GM19240 (cell line): Measurements from ENCODE around the gene ELK1.
"Not testable (repeated sequence)": the region's sequence is repeated elsewhere in the genome, so short reads cannot be mapped to it uniquely, and the experiment has no call there.

Source experiments
- DNase-seq: peaks from one replicate; pipeline ENCODE4 v3.0.0; 2011; ENCODE audit warnings: low spot score; ENCODE audit not compliant: insufficient read length

The ELK1 gene

DNA sequence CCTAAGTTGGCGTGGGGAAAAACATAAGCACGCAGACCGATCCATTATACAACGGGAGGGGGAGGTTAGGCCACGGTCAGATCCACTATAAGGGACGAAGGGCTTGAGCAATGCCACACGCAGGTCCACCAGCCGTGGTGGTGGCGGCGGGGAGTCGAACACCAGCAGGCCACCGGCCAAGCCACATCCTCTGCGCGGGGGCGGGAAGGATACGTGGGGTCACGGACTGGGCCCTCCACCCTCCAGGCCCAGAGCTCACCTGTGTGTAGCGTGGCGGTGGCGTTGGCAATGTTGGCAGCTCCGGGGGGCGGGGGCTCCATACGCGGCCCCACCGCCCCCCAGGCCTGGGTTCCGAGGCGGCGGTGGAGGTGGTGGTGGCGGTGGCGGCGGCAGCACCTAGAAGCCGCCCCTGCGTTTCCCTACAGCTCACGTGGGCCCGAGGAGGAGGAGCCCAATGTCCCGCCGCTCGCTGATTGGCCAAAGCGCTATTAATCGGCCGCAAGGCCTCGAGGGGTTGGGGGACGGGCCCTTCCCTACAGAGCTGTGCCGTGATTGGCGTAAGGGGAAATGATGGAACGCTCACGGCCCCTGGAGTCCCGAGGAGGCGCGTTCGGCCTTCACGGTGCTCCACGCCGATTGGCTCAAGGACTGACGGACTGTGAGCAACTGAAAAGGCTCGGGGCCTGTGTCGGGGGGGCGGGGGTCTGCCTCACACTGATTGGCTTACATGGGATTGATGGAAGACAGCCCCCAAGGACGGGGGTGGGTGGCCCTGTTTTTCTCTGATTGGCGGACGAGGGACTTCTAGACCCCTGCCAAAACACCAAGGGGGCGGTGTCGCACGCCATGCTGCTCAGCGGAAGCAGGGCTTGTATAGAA is at the start of gene ELK1:
Gene ELK1 (minus strand): TSS at position 400 of the 879 bp plus-strand sequence. CDS start 9,122 bp downstream, outside the sequence.
- peak; percentile 42 for DNase-seq

GRCh38 chrX:47697181-47697580 is 46.8 kb upstream of the ELK1 start:
- no peak for DNase-seq

- no peak for DNase-seq
Observed at GRCh38 chrX:47690175-47690574, 39.8 kb upstream of the ELK1 start.

DNA sequence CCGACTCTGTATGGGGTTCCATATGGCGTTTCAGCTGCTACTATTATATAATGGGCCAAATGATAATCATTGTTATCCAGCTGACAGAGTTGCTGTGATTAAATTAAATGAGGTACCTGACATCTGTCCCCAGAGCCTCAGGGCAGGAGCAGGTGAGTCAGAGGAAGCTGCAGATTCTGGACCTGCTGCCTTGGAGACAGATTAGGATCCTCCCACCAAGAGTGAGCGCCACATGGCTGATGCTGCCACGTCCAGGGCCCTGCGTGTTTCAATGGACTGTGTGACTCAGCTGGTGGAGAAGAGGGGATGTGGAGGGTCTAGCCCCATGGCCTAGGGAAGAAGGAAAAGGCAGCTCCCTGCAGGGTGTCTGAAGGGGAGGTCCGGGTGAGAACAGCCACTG is 36.9 kb upstream of the ELK1 start:
- DNase-seq, result no peak

- DNase-seq, result no peak
Observed at GRCh38 chrX:47683829-47684205, 33.5 kb upstream of the ELK1 start.

GRCh38 chrX:47683184-47683828 is 32.9 kb upstream of the ELK1 start:
- DNase-seq, result no peak

- DNase-seq, result not testable (repeated sequence)
Observed at GRCh38 chrX:47675959-47676859, 25.8 kb upstream of the ELK1 start.

DNA sequence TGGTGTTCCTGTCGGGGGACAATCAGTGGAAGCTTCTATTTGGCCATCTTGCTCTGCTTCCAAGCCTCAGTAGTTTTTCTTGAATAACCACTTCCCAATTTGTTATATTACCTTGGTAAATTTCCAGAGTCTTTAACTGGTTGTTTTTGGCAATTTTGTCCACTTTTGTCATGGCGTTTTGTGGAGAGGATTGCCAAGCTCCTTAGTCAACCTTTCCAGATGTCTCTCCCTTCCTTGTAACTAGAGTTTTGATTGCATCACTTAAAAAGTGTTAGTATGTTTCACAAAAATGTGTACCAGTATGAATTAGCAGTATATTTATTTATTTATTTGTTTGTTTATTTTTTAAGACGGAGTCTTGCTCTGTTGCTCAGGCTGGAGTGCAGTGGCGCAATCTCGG is 24.4 kb upstream of the ELK1 start:
- no peak for DNase-seq

DNA sequence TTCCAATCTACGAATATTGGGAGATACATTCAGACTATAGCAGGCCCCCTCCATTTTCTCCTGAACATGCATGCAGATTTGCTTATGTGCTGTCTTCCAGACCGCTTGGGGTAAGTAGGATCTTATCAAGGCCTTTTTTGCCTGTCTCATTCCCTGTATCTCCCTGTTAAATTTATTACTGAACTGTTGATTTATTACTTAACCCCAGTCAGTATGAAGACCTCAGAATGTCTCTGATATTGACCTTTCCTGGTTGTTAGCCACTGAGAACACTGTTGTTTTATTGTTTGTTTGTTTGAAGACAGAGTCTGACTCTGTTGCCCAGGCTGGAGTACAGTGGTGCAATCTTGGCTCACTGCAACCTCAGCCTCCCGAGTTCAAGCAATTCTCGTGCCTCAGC is 15.4 kb upstream of the ELK1 start:
- DNase-seq, result not testable (repeated sequence)

DNA sequence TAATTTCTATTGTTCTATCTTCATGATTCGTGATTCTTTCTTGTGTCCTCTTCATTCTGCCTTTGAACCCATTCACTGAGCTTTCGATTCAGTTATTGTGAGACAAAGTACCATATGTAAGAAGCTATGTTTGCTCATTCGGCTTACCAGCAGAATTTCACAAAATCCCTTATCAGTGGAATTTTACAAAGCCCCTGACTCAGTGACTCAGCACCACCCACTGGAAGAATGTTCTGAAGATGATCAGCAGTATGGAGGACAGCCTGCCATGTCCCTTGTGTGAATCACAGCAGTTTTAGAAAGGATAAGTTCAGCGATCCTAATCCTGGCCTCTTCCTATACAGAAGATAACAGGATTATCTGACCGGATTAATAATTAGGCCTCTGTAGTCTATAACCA is 14.4 kb upstream of the ELK1 start:
- no peak for DNase-seq

GRCh38 chrX:47662144-47662657 is 11.8 kb upstream of the ELK1 start:
- no peak for DNase-seq

DNA sequence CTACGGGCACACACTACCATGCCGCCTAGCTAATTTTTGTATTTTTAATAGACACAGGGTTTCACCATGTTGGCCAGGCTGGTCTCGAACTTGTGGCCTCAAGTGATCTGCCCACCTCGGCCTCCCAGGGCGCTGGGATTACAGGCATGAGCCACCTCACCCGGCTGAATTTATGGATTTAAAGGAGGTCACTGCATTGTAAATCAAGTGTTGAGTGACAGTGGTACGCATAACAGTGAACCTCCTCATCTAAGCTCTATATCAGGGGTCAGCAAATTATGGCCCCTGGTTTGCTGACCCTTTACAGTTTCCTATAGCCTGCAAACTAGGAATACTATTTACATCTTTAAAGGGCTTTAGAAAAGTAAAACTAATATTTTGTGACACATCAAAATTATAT is 11.2 kb upstream of the ELK1 start:
- no peak for DNase-seq

DNA sequence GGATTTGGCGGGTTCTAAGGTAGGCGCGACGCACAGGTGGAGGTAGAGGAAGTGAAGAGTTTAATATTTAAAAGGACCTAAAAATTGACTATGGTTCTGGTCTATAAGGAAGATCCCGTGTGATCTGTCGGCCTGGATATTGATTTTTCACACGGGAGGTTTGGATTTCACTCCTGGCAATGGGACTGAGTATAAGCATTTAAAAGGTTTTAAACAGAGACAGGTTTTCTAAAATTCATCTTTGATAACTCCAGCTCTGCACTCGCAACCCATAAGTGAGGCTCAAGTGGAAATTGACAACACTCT is 9.0 kb upstream of the ELK1 start:
- no peak for DNase-seq

DNA sequence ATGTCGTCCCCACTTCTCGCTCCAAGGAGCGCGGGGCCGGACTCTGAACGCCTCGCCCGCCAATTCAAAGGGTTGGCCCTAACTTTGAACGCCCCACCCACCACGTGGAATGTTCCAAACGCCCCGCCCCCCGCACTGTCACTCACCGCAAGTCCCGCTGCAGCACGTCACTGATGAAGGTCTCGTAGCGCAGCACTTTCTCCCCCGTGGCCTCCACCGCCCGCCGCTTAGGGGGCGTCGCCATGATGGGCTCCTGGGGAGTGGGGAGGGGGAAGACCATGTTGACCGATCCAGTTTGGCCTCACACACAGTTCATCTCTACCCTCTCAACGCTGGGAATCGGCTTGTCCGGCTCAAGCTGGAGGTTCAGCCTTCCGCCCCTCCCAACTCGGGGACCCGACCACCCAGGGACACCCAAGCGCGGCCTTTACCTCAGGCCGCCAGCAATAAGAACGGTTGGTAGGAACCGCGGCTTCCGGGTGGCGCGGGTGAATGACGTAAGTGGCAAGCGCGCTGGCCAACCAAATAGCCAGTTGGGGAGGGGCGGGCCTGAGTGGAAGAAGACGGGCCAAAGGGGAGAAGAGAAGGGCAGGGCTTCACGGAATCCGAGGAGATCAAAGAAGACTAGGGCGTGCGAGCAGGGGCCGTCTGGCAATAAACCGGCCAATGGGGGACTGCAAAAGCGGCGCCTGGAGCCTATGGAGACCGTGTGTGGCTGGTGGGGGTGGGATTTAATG is 8.5 kb upstream of the ELK1 start, which contains the start of gene UXT:
Gene UXT (minus strand): TSS at position 497 of the 737 bp plus-strand sequence. CDS start 253 bp downstream, at position 244.
- DNase-seq, result peak; percentile 41

DNA sequence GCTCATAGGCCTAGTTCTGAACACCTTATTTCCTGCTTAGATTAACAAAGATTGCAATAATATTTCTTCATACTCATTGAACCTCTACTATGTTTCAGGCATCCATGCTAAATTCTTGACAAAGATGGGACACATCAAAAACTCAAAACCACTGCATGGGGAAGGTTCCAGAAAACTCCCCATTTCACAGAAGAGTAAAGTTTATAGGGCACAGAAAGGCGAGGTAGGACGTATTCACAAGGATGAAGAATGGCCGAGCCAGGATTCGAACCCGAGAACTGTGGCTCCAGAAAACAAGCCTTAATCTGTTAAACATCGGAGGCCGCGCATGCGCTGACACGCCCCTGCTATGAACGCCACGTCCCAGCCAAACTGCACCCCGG is 7.9 kb upstream of the ELK1 start:
- DNase-seq, result no peak

GRCh38 chrX:47651043-47651905 is 911 bp upstream of the ELK1 start:
- no peak for DNase-seq

DNA sequence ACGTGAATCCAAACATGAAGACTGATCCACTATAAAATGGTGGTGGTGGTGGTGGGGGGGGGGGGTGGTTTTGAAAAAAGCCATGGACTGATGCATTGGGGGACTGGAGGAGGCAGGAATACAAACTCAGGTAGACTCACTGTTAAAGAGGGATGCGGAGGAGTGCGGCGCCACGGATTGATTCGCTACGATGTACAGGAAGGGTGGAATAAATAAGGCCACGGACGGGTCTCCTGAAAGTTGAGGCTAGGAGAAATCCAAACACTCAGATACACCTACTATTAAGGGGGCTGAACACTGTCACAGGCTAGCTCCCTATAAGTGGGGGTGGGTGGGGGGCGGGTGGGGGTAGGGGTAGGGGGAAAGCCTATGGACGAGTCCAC is 591 bp downstream of the ELK1 start:
- no peak for DNase-seq

GRCh38 chrX:47649271-47649670 is 1.1 kb downstream of the ELK1 start:
- DNase-seq, result no peak

DNA sequence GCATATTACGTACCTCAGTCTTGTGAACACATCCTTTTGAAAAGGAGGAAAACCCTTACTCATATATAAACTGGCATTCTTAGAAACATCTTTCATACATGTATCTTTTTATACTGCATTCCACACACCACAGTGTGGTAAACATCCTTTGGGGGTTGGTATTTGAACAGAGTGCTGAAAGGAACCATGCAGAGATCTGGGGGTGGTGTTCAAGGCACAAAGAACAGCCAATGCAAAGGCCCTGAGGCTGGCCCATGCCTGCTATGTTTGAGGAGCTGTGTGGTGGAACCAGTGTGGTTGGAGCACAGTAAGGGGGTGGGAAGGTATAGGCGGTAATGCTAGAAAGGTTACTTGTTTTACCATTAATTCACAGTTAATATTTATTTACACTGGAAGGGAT is 2.0 kb downstream of the ELK1 start:
- DNase-seq, result no peak

DNA sequence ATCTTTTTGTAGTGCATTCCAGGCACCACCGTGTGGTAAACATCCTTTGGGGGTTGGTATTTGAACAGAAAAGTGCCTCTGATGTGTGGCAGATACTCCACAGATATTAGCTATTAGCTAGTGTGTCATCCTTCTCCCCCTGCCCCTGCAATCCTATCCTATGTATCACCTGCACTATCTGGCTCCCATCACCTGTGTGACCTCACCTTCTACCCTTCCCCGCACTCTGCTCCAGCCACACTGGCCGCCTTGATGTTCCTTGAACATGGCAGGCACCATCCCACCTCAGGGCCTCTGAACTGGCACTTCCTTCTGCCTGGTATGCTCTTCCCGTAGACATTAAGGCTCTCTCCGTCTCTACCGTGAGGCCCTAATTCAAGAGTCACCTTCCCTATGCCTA is 3.7 kb downstream of the ELK1 start:
- DNase-seq, result no peak
